GM12891 (cell line): ENCODE measurements around the gene SH2D4B.
A peak's percentile ranks its signal among the peaks of the same experiment; 100 is the strongest.

Experiments used
- DNase-seq: peaks from one replicate; pipeline ENCODE4 v3.0.0; 2011; ENCODE audit warnings: low spot score; ENCODE audit not compliant: insufficient read length
- FAIRE-seq: peaks from 2 replicates; lab custom pipeline; 2011; peaks lifted over from hg19 to GRCh38; lab: Jason Lieb, UNC
- PAX5 ChIP-seq: IDR thresholded peaks from 2 replicates; pipeline ENCODE4 v1.6.1; 2011; ENCODE audit warnings: low read length, moderate library complexity, mild to moderate bottlenecking; ENCODE audit not compliant: insufficient read depth, severe bottlenecking
- POLR2A ChIP-seq: IDR thresholded peaks from 2 replicates; pipeline ENCODE4 v1.6.1; 2011; ENCODE audit warnings: low read depth, low read length, control low read depth
- POLR2AphosphoS5 ChIP-seq: IDR thresholded peaks from 2 replicates; pipeline ENCODE4 v1.6.1; 2011; ENCODE audit warnings: low read depth, low read length, control low read depth
- POU2F2 ChIP-seq: IDR thresholded peaks from 2 replicates; pipeline ENCODE4 v1.6.1; 2011; ENCODE audit warnings: low read depth, mild to moderate bottlenecking, control low read depth, low read length, moderate library complexity
- SPI1 ChIP-seq: IDR thresholded peaks from 2 replicates; pipeline ENCODE4 v1.6.1; 2011; ENCODE audit warnings: low read depth, low read length, control low read depth
- TAF1 ChIP-seq: IDR thresholded peaks from 2 replicates; pipeline ENCODE4 v1.6.1; 2011; ENCODE audit warnings: low read depth, low read length, control low read depth

SH2D4B gene

GRCh38 chr10:80535671-80536360, 1.9 kb upstream of the SH2D4B start:
- TF ChIP-seq SPI1 = no peak
- no peak for TF ChIP-seq TAF1
- peak; percentile 55 for TF ChIP-seq POLR2A
- TF ChIP-seq POLR2AphosphoS5 = no peak
- 0 out of 2 replicates have a peak, but pooled peaks have one; percentile 30 for TF ChIP-seq POU2F2
- FAIRE-seq = no peak
- peak; percentile 78 for DNase-seq

GRCh38 chr10:80536361-80536835, 1.3 kb upstream of the SH2D4B start:
- DNase-seq = no peak
- TF ChIP-seq POU2F2 = no peak
- no peak for TF ChIP-seq PAX5
- no peak for TF ChIP-seq POLR2A
- no peak for TF ChIP-seq SPI1
- no peak for TF ChIP-seq TAF1
- no peak for TF ChIP-seq POLR2AphosphoS5
- no peak for FAIRE-seq

DNA sequence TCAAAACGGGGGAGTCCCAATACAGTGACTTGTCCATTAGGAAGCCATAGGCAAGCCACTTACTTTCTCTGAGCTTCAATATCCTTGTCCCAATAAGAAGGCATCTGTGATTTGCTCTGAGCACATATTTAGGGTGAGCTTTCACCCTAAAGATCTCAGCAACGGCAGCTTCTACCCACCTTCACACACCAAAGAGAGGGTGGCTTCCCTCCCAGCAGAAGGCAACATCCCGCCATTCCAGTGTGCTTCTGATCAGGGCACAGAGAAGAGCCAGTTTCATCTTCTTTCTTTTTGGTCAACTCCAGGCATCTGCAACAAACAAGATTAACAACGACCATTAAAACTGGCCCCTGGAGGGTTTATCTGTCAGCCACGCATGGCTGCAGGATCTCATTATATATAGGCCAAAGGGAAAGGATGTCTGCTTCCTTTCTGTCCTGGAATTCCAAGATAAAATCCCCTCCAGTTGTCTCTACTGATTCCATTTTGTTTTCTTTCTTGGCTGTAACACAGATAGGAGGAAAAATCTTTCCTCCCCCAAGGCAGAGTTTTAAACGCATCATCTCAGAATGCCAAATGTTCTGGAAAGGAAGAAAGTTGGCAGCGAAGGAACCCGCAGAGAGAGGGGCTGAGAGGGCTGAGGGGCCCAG, 491 bp upstream of the SH2D4B start:
- FAIRE-seq (no peak), DNase-seq (no peak)
- TF ChIP-seq SPI1 = no peak
- TF ChIP-seq POU2F2 = no peak
- no peak for TF ChIP-seq PAX5
- TF ChIP-seq POLR2A = no peak
- TF ChIP-seq POLR2AphosphoS5 = no peak
- no peak for TF ChIP-seq TAF1

DNA sequence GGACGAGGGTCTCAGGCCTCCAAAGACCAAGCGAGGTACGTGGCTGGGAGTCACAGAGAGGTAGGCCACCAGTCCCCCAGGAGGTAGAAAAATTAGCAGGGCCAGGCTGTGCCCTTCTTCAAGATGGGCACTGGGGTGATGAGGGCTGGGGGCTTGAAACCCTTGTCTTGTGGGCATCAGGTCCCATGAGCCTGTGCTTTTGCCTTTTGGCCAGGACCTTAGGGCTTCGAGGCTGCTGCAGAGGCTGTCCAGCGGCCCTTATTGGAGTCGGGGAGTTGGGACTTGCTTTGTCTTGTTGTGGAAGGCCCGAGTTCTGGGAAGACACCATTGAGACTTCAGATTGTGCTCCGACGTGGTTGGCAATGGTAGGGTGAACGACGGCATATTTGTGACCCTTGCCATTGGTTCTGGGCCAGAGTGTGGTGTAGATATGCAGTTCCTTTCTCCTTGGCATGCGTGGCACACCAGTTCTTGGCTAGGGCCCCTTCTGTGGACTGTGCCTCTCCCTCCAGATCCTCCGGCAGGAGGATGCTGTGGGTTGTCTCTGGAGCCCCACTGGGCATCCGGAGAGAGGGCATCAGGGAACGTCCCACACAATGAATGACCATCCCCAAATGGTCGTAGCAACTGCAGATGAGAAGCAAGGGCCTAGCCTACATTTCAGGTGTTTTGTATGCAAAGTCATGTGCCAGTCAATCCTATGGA, 931 bp downstream of the SH2D4B start:
- FAIRE-seq (no peak), DNase-seq (no peak)
- TF ChIP-seq PAX5 (no peak), POLR2AphosphoS5 (no peak), POLR2A (no peak), TAF1 (no peak), POU2F2 (no peak), SPI1 (no peak)

DNA sequence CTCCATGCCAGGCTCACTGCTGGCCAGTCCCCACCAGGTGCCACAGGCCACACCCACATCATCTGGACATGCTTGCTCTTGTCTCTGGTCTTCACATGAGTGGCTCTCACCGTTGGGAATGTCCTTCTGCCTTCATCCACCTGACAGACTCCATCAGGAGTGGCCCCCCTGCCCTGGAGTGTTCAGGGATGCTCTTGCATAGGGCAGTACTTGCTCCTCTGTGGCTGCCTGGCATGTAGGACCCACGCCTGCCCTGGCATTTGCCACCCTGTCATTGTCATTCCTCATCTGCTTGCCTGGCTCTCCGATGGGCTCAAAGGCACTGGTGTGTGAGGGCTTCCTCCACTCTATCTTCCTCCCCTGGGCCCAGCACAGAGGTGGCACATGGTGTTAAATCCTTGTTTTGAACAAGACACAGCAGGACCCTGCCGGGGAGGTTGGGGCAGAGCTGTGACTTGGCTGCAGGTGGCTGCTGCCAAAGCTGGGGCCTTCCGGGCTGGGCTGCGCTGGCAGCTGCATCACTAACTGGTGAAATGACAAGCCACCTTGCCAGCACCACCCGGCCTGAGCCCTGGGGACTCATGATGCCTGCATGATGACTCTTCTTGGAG, 1.8 kb downstream of the SH2D4B start:
- no peak for TF ChIP-seq POU2F2
- TF ChIP-seq TAF1 = no peak
- no peak for TF ChIP-seq POLR2AphosphoS5
- TF ChIP-seq SPI1 = no peak
- TF ChIP-seq PAX5 = no peak
- no peak for TF ChIP-seq POLR2A
- no peak for FAIRE-seq
- DNase-seq = no peak

- no peak for FAIRE-seq
- TF ChIP-seq PAX5 (no peak), POLR2A (no peak), POU2F2 (no peak)
- no peak for DNase-seq
Observed at GRCh38 chr10:80540136-80540535, 2.4 kb downstream of the SH2D4B start.

DNA sequence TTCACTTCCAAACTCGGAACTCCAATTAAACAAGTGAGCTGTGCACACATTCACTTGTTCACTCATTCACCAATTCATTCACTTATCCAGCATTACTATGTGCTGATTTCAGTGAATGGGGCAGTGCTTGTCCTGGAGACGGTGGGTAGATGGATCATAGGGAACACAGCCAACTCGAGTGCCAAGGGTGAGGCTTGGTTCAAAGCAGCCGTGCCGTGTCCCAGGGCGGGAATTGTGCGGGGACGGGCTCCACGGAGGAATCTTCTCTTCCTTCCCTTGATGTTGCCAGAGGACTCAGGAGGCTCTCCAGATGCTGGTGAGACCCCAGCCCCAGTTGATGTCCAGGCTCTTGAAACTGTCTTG, 2.9 kb downstream of the SH2D4B start:
- FAIRE-seq (peak; percentile 40), DNase-seq (no peak)
- TF ChIP-seq TAF1 (no peak), PAX5 (no peak), POLR2A (no peak), SPI1 (no peak), POLR2AphosphoS5 (no peak), POU2F2 (no peak)

DNA sequence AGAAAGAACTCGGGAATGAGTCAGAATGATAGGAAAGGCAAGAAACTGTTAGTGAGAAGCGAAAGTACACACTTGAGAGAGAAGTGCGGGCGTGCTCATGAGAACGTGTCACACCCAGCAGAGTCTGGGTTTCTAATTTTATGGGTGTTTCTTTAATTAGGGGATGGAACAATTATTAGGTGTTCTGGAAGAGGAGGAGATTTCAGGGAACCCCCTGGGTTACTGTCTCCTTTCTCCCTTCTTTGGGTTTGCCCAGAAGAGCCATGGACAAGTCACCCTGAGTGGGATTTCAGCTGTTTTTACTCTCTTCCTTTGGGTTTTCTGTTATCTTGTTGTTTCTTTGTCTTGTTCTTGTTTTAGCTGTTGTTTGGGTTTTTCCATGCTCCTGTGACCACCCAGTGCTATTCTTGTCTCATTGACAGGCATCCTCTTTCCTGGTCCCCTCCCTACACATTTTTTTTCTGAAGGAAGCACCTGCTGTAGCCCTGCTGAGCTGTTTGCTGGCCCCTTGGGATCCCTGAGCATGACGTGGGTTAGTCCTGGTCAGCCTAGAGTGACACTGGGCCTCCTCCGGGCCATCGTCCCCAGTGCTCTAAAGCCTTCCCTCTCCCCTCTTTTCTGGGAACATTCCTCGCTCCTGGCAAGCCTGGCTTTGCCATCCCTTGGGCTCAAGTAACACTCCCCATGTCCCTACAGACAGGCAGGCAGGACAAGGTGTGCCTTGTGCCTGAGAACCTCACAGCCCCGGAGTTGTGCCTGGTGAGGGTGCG, 3.5 kb downstream of the SH2D4B start:
- DNase-seq = no peak
- FAIRE-seq = peak; percentile 73
- TF ChIP-seq POLR2A (no peak), POLR2AphosphoS5 (no peak), PAX5 (no peak), TAF1 (no peak), POU2F2 (no peak), SPI1 (no peak; the same call in 1 of the 2 replicates)

GRCh38 chr10:80542053-80542452, 4.4 kb downstream of the SH2D4B start:
- TF ChIP-seq SPI1 (no peak), POLR2AphosphoS5 (no peak), POU2F2 (no peak), POLR2A (no peak), TAF1 (no peak), PAX5 (no peak)
- FAIRE-seq (no peak), DNase-seq (no peak)
